SU-DHL-6 (cell line): Measurements from ENCODE around the gene PRX.

ENCODE experiments used
- H2AFZ ChIP-seq: fragments of 200-600 bp; sonication (generic); 2 replicates; pipeline ENCODE4 v1.6.1; 2014; ENCODE audit warnings: low read depth, mild to moderate bottlenecking, moderate library complexity, mixed read lengths, antibody characterized with exemption, low read length; ENCODE audit not compliant: severe bottlenecking
- H3F3A ChIP-seq: fragments of 200-600 bp; shearing (Covaris generic); 2 replicates; pipeline ENCODE4 v1.6.0; 2016; ENCODE audit warnings: antibody characterized with exemption, mild to moderate bottlenecking; ENCODE audit not compliant: insufficient read depth
- H3K27ac ChIP-seq: fragments of 200-600 bp; sonication (generic); 2 replicates; pipeline ENCODE4 v1.5.1; 2016; ENCODE audit warnings: low read depth, mild to moderate bottlenecking, low read length, moderate library complexity, mixed read lengths
- H3K27me3 ChIP-seq: fragments of 200-600 bp; sonication (generic), shearing (Covaris generic); 2 replicates; pipeline ENCODE4 v1.6.0; 2014; ENCODE audit warnings: mild to moderate bottlenecking, low read length
- H3K36me3 ChIP-seq: fragments of 200-600 bp; sonication (generic); 2 replicates; pipeline ENCODE4 v1.6.1; 2014; ENCODE audit warnings: mild to moderate bottlenecking, low read length, mixed read lengths
- H3K4me2 ChIP-seq: fragments of 300-600, 200-600 bp; shearing (Covaris generic), sonication (generic); 2 replicates; pipeline ENCODE4 v1.6.0; 2014; ENCODE audit warnings: low read length, low read depth, mild to moderate bottlenecking; ENCODE audit not compliant: poor library complexity, severe bottlenecking
- H3K4me3 ChIP-seq: fragments of 200-600 bp; sonication (generic); 2 replicates; pipeline ENCODE4 v1.5.1; 2014; ENCODE audit warnings: antibody characterized with exemption, low read length, mild to moderate bottlenecking, mixed read lengths; ENCODE audit not compliant: insufficient read depth, poor library complexity, severe bottlenecking
- H3K79me2 ChIP-seq: fragments of 200-600 bp; sonication (generic); 2 replicates; pipeline ENCODE4 v1.6.1; 2014; ENCODE audit warnings: mild to moderate bottlenecking, low read length, moderate library complexity; ENCODE audit not compliant: insufficient read depth
- H3K9ac ChIP-seq: fragments of 200-600 bp; sonication (generic); 2 replicates; pipeline ENCODE4 v1.7.0; 2014; ENCODE audit warnings: mild to moderate bottlenecking, low read length
- H3K9me2 ChIP-seq: fragments of 200-600 bp; sonication (generic); replicated peaks from 2 replicates; pipeline ENCODE4 v1.6.1; 2014; ENCODE audit warnings: low read length; ENCODE audit not compliant: insufficient read depth
- H3K9me3 ChIP-seq: fragments of 200-600 bp; sonication (generic); 2 replicates; pipeline ENCODE4 v1.6.1; 2014; ENCODE audit warnings: low read length, mixed read lengths; ENCODE audit not compliant: insufficient read depth
- H4K20me1 ChIP-seq: fragments of 200-600 bp; sonication (generic); 2 replicates; pipeline ENCODE4 v1.6.1; 2014; ENCODE audit warnings: low read depth, mild to moderate bottlenecking, antibody characterized with exemption, low read length, moderate library complexity, mixed read lengths
- EZH2phosphoT487 ChIP-seq: fragments of 200-600 bp; sonication (generic), shearing (Covaris generic); conservative IDR thresholded peaks from 2 replicates; pipeline ENCODE4 v1.6.1; 2018; ENCODE audit warnings: mild to moderate bottlenecking, antibody characterized with exemption, low read length, moderate library complexity, mixed read lengths
- TF ChIP-seq, protein P1 (sequence below): fragments of 200-600 bp; sonication (generic); IDR thresholded peaks from one replicate; pipeline ENCODE4 v1.5.1; 2017; ENCODE audit warnings: antibody characterized with exemption, mild to moderate bottlenecking, low read length, moderate library complexity; ENCODE audit not compliant: insufficient read depth, poor library complexity, severe bottlenecking

The PRX gene

DNA sequence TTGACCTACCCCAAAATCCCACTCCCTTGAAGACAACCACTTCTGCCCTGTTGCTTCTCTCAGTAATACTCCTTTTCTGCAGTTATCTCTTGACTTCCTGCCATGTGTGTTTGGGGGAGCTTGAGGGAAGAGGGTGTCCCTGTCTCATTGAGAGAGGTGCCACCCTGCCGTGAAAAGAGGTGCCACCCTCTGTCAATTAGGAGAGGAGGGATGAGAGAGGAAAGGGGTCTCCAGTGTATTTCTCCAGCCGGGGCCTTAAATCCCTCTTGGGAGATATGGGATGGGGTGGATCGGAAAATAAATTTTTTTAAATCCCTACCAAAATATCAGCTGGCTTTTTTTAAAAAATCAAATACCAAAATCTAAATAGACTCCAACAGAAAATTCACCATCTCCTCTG lies 48.2 kb downstream of the PRX start:
- H3F3A ChIP-seq = no peaks in the 10 kb centered on the region
- no peaks in the 10 kb centered on the region for H3K36me3 ChIP-seq
- peak overlapping the region; percentile 79 for H2AFZ ChIP-seq
- no peaks in the 10 kb centered on the region for H3K79me2 ChIP-seq
- no peaks in the 10 kb centered on the region for H3K9me2 ChIP-seq
- H3K9me3 ChIP-seq = no peaks in the 10 kb centered on the region
- H3K27ac ChIP-seq = no peak overlapping the region
- peak overlapping the region; percentile 45 for H3K9ac ChIP-seq
- peak overlapping the region; percentile 73 for H3K4me2 ChIP-seq
- H3K4me3 ChIP-seq = peak overlapping the region; percentile 43
- H3K27me3 ChIP-seq = no peaks in the 10 kb centered on the region
- H4K20me1 ChIP-seq = no peaks in the 10 kb centered on the region
- TF ChIP-seq, protein P1, sequence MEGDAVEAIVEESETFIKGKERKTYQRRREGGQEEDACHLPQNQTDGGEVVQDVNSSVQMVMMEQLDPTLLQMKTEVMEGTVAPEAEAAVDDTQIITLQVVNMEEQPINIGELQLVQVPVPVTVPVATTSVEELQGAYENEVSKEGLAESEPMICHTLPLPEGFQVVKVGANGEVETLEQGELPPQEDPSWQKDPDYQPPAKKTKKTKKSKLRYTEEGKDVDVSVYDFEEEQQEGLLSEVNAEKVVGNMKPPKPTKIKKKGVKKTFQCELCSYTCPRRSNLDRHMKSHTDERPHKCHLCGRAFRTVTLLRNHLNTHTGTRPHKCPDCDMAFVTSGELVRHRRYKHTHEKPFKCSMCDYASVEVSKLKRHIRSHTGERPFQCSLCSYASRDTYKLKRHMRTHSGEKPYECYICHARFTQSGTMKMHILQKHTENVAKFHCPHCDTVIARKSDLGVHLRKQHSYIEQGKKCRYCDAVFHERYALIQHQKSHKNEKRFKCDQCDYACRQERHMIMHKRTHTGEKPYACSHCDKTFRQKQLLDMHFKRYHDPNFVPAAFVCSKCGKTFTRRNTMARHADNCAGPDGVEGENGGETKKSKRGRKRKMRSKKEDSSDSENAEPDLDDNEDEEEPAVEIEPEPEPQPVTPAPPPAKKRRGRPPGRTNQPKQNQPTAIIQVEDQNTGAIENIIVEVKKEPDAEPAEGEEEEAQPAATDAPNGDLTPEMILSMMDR = no peak
- no peak for TF ChIP-seq EZH2phosphoT487

DNA sequence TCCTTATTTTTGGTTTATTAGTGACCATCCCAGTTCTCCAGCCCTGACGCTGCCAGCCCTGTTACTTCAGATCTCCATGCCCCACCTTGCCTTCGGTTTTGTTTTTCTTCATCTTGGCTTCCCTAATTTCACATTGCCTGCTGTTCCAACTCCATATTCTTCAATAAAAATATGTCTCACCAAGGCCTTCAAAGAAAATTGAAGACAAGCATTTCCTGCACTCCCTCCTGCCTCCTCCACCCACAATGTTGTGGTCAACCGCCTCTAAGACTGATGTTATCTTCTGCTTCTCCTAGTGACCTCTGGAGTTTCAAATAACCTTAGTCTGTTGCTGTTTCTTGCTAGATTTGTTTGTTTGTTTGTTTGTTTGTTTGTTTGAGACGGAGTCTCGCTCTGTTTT lies 50.1 kb downstream of the PRX start:
- H3K27ac ChIP-seq = no peak overlapping the region
- H3K9me2 ChIP-seq = no peaks in the 10 kb centered on the region
- no peaks in the 10 kb centered on the region for H3K9me3 ChIP-seq
- H4K20me1 ChIP-seq = no peaks in the 10 kb centered on the region
- H3F3A ChIP-seq = no peaks in the 10 kb centered on the region
- H3K9ac ChIP-seq = no peak overlapping the region
- H3K4me3 ChIP-seq = no peak overlapping the region
- no peaks in the 10 kb centered on the region for H3K36me3 ChIP-seq
- TF ChIP-seq, protein P1 = no peak
- TF ChIP-seq EZH2phosphoT487 = no peak
- no peaks in the 10 kb centered on the region for H3K79me2 ChIP-seq
- H2AFZ ChIP-seq = no peak overlapping the region
- no peak overlapping the region for H3K4me2 ChIP-seq
- H3K27me3 ChIP-seq = no peaks in the 10 kb centered on the region

GRCh38 chr19:40362160-40362559 lies 51.0 kb downstream of the PRX start:
- H3K27ac ChIP-seq = no peak overlapping the region
- H3K4me2 ChIP-seq = no peak overlapping the region
- H3K9ac ChIP-seq = no peak overlapping the region
- H3K9me2 ChIP-seq = no peaks in the 10 kb centered on the region
- no peaks in the 10 kb centered on the region for H3K27me3 ChIP-seq
- no peaks in the 10 kb centered on the region for H4K20me1 ChIP-seq
- H3K9me3 ChIP-seq = no peaks in the 10 kb centered on the region
- TF ChIP-seq EZH2phosphoT487 = no peak
- TF ChIP-seq, protein P1 = no peak
- no peaks in the 10 kb centered on the region for H3K36me3 ChIP-seq
- no peak overlapping the region for H2AFZ ChIP-seq
- H3K79me2 ChIP-seq = no peaks in the 10 kb centered on the region
- H3K4me3 ChIP-seq = no peak overlapping the region
- no peaks in the 10 kb centered on the region for H3F3A ChIP-seq
